Renal cortical epithelial cell (primary cell): ENCODE results near the gene ATP5F1B. TPM values are rescaled to one million over a fixed set of nuclear protein-coding genes. Genes with fewer than 3 reads are reported as not detected.

Experiments
- DNase-seq: peaks from one replicate; pipeline ENCODE4 v3.0.0-alpha.2; 2011; ENCODE audit warnings: low read depth
- total RNA-seq: library from RNA; depleted of rRNA; stranded (reverse); fragments of >200 nt; gene quantifications from 2 replicates; pipeline ENCODE4 v1.2.3, GENCODE V29; 2014

Gene ATP5F1B
- total RNA-seq, 1 donor from 2014 or later = 691 TPM

DNA sequence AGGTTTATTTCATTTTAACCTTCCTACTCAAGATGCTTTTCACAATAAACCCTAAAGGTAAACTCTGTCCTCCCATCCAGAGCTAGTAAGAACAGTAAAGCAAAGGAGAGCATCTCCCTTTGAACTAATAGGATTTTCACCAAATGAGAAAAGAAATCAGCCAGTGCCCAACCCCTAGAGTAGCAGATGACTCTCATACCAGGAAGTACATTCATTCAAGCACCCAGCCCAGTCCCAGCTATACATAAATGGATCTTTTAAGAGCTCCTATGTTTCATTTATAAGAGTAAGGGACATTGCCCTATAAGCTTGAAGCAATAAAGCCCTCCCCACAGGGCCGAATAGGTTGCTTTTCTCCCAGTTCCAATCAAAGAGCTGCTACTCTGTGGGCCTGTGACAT, 23.2 kb downstream of the ATP5F1B start:
- DNase-seq = no peak

DNA sequence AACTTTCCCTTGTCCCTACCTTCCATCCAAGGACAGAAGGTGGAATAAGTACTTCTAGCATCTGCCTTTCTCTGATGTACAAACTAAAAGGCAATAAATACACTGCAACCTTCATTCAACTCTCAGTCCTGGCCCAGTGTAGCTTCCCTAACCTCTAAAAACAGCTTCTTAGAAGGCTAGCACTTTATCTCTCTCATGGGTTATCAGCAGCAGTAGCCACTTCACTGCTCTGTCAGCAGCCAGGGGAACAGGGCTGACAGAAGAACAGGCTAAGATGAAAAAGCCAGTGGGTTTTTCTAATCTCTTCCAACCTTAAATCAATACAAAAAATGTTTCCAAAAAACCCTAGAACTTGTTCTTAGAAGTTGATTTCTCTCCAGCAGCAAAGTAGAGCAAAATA, 28.9 kb downstream of the ATP5F1B start:
- DNase-seq = no peak

DNA sequence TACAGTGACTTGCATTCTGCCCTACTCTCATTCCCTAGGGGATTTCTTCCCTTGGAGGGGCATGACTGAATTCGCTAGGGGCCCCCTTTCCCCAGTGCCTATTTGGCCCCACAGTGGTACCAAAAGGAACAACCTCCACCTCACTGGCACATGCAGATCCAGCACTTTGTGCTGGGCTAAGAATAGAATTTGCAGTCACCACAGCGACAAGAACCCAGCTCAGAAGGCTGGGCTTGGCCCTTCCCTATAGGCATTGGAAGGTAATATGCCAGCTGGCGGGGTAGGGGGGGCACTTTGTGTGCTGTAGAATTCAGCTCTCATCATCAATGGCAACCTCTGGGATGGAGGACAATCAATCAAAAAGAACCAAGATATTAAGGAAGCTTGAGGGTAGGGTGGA, 29.5 kb downstream of the ATP5F1B start:
- DNase-seq = no peak

DNA sequence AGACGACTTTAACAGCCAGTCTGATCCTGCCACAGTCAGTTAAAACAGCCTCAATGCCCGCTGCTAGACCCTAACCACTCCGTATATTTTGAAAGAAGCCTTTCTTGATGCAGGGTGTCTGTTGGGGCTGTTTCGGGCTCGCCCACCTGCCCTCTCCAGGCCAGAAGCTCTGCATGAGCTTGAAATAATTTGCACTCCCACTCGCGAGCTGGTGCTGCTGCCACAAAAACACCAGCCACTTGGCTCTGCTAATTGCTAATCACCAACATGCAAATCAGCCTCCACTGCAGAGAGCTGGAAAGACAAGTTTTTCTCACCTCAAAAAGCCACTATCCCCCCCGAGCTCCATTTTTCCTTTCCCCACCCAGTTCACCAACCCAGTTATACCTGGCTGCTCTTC, 31.2 kb downstream of the ATP5F1B start:
- no peak for DNase-seq

DNA sequence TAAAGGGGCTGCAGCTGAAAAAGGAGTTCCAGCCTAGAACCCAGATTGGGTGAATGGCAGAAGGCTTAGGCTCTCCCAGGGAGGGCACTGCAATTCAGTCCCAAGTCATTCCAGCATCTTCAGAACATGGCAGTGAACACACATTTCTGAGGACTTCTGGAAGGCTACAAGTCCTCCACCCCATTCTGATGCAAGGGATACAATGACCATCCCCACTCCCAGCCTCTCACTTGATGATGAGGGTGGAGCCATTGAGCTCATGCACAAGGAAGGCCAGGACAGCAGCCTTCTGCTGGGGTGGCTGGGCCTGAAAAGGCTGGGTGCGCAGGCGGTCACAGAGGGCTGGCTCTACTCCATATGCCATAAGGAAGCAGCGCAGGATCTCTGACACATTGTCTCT, 41.4 kb downstream of the ATP5F1B start:
- no peak for DNase-seq

DNA sequence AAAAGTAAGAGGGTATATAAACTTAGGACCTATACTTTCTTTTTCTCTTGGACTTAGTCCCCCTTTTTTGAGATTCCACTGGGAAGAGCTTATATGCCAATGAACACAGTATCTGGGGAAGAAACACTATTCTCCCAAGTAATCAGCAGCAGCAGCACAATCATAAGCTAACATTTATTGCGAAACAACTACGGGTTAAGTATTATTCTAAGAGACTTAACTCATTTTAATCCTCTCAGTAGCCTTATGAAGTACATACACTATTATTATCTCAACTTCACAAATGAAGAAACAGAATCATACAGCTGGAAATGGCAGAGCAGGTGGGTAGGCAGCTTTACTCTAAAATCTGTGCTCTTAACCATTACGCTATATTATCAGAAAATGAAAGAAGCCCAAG, 43.5 kb downstream of the ATP5F1B start:
- peak; percentile 14 for DNase-seq

DNA sequence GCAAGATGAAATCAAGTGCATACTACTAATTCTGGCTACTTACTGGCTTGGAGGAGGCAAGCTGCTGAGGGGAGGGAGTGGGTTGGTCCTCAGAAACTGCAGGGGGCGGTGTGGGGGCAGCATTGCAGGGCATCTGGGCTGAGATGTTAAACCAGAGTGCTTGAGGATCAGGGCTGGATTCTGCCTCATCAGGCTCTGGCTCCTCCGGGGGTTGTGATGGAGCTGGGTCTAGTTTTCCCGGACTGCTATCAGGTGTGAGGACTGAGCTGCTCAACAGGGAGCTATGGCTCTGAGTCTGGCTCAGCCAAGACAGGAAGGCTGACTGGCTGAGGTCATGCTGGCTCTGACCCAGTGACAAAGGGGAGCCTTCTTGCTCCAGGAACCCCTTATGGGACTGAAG, 44.3 kb downstream of the ATP5F1B start:
- DNase-seq = no peak

DNA sequence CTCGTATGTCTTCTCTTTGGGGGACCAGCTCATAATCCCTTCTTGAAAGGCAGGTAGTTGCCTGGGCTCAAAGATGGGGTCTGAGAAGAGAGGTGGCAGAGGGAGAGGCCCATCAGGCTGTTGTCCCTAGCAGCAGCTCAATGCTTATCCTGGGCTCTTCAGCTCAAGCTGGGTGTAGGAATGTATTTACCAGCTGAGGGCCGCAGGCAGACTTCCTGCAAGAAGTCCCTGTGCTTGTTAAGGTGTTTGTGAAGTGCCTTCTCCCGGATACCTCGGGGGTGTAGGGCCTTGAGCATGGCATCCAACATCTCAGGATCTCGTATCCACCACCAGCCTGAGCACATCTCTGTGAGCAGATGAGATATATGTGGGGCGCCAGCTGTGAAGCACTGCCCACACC, 45.0 kb downstream of the ATP5F1B start:
- no peak for DNase-seq

DNA sequence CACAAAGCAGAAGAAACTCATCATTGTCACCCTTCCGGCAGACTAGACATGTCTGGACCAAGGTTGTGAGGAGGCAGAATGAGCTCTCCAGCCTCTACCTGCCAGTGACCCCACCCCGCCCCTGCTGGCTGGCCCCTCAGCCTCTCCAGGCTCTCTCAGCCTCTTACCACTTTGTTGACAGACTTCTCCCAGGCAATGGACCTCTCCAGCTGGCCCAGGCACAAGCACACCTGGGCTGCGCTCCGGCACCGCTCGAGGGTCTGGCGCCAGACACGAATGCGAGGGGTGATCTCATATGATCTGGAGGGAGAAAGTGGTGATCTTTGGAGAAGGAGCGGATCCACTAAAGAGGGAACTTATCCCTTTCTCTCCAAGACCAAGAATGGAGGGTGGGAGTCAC, 46.0 kb downstream of the ATP5F1B start:
- DNase-seq = no peak

DNA sequence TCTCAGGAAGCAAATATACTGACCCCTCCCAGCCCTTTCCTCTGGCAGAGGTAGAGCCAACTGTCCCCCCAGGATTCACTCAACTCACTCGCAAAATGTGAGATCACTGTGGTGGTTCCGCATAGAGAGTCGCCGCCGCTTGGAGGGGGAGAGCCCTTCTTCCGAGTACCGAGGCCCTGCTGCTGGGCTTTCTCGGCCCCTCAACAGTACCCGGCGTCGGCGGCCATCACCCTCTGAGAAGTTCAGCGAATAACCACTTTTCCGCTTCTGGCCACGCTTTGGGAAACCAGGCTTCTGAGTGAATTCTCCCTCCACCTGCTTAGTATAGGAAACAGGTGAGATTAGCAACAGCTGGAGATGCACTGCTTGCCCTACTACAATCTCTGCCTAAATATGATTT, 46.7 kb downstream of the ATP5F1B start:
- DNase-seq = no peak

DNA sequence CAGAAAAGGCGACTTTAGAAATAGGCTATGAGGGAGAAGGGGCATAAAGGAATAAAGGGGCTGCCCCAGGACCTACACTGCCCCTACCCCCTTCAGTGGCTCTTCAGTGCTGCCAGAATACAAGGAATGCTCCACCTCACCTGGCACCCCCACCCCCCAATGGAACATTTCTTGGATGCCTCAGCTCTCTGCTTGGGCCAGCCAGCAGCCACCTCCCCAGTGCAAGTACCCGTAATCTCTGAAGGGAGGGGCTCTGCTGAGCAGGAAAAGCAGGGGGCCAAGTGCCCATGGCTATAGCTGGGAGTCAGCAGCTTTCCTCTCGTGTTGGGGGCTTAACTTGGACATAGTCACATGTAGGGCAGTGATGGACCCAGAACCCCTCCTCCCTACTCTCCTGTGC, 49.0 kb downstream of the ATP5F1B start:
- no peak for DNase-seq

DNA sequence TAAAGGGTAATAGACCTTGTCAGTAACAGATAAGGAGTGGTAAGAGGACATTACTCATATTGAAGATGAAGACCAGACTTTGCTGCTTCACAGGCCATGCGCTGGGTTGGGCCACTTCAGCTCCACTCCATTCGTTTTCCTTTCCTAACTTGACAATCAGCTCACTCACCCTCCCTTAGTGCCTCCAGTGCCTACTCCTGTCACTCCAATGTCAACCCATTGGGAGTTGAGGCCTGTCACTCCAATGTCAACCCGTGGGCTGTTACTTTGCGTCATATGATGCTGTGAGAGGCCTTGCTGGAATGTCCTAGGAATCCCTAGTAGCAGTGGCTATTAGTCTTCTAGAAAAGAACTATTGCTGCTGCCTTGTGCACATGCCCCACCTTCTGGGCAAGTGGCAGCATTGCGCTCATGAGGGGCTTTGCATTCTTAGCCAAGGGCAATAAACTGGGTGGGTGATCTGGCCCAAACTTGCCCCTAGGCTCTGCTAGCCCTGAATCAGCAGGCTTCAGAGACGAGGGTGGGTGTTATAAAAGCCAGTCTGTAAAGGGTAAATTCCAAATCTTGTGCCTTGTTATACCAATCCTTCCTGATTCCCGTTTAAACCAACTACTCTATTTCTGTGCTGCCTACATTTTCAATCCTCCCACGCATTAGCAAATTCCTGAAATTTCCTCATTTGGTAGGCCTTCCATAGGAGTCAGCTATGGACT, 51.7 kb downstream of the ATP5F1B start:
- peak; percentile 81 for DNase-seq

DNA sequence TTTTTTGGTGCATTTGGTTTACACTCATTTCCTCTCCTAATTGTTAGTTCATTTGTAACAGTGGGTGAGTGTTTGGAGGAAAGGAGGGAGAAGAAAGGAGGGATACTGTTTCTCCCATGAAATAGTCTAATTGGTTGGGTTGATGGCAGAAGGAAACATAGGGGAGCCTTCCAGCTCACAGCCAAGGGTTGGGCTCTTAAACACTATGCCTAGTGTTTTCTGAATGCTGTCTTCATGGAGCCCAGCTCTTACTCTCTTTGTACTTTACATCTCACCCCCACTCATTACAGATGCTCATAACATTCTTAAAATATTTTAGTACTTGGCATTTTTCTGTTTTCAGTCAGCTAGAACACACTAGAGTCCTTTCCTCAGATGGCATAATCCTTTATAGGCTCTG, 53.8 kb downstream of the ATP5F1B start:
- DNase-seq = peak; percentile 15

DNA sequence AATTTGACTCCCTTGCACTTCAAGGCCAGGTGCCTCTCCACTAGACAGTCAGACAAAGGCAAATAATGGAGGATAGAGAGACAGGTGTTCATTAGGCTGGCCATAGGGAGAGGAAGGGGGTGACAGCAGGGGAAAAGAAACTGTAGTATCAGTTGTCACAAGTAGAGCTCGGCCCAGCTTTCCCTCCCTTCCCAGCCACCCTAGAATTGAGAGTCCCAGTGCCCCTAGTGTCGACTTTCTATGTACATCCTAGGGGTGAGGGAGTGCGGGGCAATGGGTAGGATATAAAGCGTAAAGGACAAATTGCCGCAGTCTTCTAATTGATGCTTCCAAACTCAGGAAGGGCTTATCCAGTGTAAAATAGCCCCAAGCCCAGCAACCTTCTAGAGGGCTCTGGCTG, 54.7 kb downstream of the ATP5F1B start:
- DNase-seq = no peak

DNA sequence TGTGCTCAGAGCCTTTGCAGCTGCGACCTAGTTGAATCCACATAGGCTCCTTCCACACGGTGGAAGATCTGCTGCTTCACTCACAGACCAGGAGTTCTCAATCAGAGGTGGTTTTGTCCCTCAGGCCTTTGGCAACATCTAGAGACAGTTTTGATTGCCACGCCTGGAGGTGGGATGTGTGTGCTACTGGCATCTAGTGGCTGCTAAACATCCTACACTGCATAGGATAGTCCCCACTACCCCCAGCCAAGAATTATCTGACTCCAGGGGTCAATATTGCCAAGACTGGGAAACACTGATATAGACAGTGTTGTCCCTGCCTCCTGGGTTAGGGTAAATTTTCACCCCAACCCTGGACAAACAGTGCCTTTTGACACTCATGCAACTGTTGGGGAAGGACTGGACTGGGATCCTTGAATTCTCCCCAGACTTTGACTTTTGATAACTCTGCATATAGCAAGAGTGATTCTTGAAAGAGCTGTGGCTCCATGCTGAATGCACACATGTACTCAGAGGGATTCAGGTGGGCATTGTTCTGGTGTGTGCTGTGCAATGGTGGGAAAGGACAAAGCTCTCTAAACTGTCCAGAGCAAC, 55.5 kb downstream of the ATP5F1B start:
- peak; percentile 9 for DNase-seq

DNA sequence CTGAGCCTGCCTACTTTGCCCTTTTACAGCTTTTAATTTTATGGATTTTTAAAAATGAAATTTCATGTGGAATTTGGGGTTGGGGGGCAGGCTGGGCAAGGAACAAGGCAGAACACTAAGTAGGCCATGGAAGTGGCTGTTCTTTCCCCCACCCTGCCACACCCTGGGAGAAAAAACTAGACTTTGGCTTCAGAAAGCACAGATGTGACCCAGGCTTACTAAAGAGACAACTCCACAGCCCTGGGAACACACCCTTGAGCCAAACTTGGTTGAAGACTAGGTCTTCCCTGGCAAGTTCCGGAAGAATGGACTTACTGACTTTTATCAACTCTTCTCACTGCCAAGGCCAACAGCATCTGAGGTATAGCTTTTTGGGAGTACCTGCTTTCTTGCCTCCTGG, 56.0 kb downstream of the ATP5F1B start:
- no peak for DNase-seq

Other genes with a start within 250 kb of the ATP5F1B start
- 5.2 and 8.7 TPM in 2 replicates for gene TIMELESS, start 196.6 kb downstream of the ATP5F1B start, total RNA-seq
- 0.15 TPM in 1 of 2 replicates, not detected in the other for gene MIP, start 191.3 kb downstream of the ATP5F1B start, total RNA-seq
- gene SPRYD4, start 177.4 kb downstream of the ATP5F1B start, total RNA-seq = 1.0 and 1.5 TPM in 2 replicates
- gene GLS2, start 157.8 kb downstream of the ATP5F1B start, total RNA-seq = 1.4 and 1.6 TPM in 2 replicates
- gene RBMS2, start 124.2 kb downstream of the ATP5F1B start, total RNA-seq = 24.8 and 31.3 TPM in 2 replicates
- 16.0 and 45.4 TPM in 2 replicates for gene BAZ2A, start 15.7 kb downstream of the ATP5F1B start, total RNA-seq
- 89.4 and 156 TPM in 2 replicates for gene PTGES3, start 42.3 kb upstream of the ATP5F1B start, total RNA-seq
- 1,165 and 1,223 TPM in 2 replicates for gene NACA, start 79.3 kb upstream of the ATP5F1B start, total RNA-seq
- gene PRIM1, start 106.3 kb upstream of the ATP5F1B start, total RNA-seq = 2.9 and 9.6 TPM in 2 replicates
- gene HSD17B6, start 117.3 kb upstream of the ATP5F1B start, total RNA-seq = 1.1 TPM in 1 of 2 replicates, not detected in the other